ENCODE results near the gene DTX4.

DNA sequence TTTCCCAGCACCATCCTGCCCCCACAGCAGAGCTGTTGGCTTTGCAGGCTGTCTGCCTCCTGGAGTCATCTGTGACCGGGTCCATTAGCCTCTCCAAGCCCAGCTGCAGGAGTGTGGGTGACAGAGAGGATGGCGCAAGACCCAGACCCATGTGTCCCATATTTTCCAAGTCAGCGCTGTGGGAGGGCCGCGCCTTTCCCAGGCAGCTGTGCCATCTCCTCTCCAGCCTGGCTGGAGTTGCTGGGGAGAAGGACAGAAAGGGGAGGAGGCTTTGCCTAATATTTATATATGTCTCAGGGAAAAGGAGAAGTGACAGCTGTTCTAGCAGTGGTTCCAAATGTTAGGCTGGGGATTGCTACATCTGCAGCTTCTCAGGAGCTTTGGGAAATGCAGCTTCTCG, 15.7 kb downstream of the DTX4 start:
- TF ChIP-seq RXRA (IDR thresholded peaks at IDR 0.05; ENCODE audit: borderline replicate concordance, low read depth) = no peak
- TF ChIP-seq, protein P1, sequence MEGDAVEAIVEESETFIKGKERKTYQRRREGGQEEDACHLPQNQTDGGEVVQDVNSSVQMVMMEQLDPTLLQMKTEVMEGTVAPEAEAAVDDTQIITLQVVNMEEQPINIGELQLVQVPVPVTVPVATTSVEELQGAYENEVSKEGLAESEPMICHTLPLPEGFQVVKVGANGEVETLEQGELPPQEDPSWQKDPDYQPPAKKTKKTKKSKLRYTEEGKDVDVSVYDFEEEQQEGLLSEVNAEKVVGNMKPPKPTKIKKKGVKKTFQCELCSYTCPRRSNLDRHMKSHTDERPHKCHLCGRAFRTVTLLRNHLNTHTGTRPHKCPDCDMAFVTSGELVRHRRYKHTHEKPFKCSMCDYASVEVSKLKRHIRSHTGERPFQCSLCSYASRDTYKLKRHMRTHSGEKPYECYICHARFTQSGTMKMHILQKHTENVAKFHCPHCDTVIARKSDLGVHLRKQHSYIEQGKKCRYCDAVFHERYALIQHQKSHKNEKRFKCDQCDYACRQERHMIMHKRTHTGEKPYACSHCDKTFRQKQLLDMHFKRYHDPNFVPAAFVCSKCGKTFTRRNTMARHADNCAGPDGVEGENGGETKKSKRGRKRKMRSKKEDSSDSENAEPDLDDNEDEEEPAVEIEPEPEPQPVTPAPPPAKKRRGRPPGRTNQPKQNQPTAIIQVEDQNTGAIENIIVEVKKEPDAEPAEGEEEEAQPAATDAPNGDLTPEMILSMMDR (IDR thresholded peaks at IDR 0.05) = no peak
